Coronary artery (tissue), 2 donors: ENCODE measurements around the gene PDX1.

Experiments used
- DNase-seq: peaks from one replicate; pipeline ENCODE4 v3.0.0-alpha.2; 2017; ENCODE audit warnings: low spot score
- H3K27ac ChIP-seq, 2 donors: fragments of 200-600 bp; sonication (generic); one replicate each; pipeline ENCODE4 v1.5.1; 2016 to 2019
- H3K4me3 ChIP-seq: fragments of 200-600 bp; sonication (generic); 2 replicates; pipeline ENCODE4 v1.5.1; 2016; ENCODE audit warnings: mild to moderate bottlenecking, moderate library complexity
- CTCF ChIP-seq: fragments of 200-600 bp; sonication (generic); IDR thresholded peaks from one replicate; pipeline ENCODE4 v1.5.1; 2019; ENCODE audit warnings: antibody characterized with exemption

PDX1 gene

DNA sequence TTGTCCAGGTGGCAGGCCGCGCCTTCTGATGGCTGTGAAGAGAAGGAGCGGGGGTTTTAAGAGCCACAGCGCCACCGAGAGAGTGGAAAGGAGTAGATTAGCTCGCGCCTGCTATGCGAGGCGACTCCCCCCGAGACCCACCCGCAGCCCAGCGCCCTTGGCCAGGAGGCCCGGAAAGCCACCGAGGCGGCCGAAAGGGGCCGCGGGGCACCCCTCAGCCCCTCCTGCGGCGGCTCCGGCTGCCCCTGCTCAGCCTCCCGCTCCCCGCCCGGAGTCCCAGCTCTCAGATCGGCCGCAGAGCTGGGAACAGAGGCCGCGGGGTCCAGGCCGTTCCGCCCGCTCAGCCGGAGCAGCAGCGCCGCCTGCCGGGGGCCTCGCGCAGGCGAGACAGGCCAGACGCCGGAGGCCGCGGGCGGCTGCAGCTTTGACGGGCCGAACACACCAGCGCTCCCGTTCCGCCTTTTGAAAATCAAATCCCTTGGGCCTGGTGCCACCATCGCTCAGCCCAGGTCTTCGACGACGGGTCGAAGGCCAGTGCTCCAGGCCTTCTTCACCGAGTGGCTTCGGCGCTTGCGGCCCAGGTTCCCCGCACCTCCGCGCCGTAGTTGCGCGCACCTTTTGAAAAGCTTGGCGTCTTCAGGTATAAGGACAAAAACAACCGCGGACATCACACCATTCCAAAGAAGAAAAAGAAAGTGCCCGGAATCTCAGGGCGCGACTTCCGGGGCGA, 34.0 kb downstream of the PDX1 start:
- H3K27ac ChIP-seq: no peak overlapping the region
- peak; percentile 79 for TF ChIP-seq CTCF
- peak; percentile 71 for DNase-seq
- H3K4me3 ChIP-seq: peak overlapping the region; percentile 70

DNA sequence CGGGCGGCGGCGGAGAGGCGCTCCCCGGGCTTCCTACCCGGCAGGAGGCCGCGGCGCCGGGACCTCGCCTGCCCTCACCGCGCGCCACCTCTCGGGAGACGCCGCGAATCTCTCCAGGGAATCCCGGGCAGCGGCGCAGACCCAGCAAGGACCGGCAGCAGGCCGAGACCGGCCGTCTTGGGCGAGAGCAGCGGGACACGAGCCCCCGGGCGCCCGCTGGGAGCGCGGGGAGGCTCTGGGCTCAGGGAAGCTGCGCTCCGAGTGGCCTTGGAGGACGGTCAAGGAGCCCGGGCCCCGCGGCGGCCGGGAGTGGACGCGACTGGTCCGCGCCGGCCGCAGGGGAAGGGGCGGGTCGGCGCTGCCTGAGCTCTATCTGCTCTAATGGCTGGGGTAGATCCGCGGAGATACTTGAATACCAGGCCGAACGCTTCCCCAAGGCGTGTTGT, 34.6 kb downstream of the PDX1 start:
- peak overlapping the region; percentile 70 for H3K4me3 ChIP-seq
- no peak for DNase-seq
- H3K27ac ChIP-seq: no peak overlapping the region
- TF ChIP-seq CTCF: no peak

DNA sequence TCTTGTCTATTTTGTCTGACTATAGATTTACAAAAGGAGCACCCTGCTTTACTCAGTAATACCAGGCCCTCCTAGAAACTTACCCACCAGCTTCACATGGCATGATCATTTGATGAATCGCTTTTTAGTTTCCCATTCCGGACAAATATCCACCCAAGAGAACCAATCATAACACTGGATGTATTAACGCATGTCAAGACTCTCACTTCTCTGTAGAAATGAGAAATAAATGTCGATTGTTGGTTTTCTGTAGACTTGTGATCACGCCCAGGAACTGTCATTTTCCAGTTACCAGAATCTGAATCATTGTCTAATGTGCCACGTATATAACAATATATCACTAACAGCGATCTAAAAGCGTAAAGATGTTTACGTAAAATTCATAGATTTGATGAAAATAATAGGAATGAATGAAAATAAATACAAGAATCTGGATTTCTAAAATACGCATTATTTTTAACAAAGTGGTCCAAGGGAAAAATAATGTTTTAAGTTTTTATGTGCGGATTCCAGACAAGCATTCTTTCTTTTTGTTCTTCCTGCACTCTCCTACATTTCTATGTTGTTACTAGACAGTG, 35.3 kb downstream of the PDX1 start:
- no peak for DNase-seq
- Histone ChIP-seq H3K4me3 (no peak overlapping the region), H3K27ac (no peak overlapping the region)
- no peak for TF ChIP-seq CTCF

DNA sequence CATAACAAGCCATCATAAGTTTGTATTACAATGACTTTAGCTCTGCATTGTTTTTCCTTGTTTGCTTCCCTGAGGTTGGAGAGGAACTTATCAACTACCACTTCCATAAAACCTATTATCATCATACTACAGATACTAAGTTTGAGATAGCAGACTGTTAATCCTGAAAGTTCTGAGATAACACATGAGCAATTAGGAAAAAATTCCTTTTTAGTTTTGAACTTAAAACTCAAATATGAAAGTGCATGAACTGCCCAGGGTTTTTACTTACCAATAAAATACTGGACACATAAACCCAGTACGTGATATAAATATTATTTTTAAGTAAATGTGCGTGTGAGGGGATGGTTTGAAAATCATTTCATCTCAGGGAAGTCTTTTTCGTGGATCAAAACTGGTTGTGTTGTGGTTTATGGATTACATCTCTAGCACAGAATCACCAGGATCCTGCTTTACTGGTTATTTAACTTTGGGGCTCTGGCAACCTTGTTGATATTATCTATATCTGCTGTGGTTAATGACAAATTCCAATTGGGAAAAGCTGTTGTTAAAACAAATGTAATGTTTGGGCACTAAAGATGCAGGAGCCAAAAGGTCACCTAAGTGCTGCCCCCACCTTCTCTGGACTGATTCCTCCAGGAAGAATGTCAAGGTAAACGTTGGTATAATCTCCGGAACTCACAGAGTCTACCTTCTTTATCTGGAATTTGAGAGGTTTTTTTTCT, 36.9 kb downstream of the PDX1 start:
- no peak for TF ChIP-seq CTCF
- Histone ChIP-seq H3K4me3 (no peak overlapping the region), H3K27ac (no peak overlapping the region)
- DNase-seq: no peak

- no peak for DNase-seq
- H3K27ac ChIP-seq: no peak overlapping the region
- no peak for TF ChIP-seq CTCF
- peak overlapping the region; percentile 67 for H3K4me3 ChIP-seq
Observed at GRCh38 chr13:27959976-27960361, 40.2 kb downstream of the PDX1 start.

DNA sequence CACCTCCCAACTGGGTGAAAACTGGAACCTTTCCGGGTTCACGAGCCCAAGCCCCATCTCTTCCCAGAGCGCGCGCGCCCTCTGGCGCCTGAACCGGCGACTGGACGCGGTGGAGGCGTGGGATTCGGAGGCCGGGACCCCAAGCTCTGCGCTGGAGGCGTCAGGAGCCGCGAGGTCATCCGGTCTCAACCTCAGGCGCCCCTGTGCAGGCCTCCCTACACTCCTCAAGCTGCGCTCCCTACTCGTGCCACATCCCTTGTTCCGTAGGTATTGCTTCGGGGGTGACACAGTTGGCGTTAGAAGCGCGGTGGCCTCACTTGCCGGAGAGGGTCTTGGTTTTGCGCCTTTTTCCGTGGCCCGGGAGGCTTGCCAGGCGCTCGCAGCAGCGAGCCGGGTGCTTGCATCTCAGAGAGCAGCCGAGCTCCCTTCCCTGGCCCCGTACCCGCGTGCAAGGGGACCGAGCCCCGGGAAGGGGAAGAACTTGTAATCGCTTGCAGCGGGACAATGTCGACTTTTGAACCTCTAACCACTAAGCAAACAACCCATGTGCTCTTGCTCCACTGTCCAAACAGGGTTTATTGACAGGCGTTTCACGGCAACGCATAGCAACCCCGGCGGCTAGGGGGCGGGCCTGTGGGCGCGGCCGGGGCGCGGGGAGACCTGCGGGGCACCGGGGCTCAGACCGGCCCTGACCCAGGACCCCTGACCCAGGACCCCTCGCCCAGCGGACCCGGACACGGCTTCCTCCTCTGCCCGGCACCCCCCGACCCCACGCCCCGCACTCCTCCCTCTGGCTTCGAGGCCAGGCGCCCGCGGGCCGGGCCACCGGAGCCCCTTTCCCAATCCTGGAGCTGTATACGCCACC, 40.8 kb downstream of the PDX1 start:
- H3K27ac ChIP-seq: no peak overlapping the region
- no peak for TF ChIP-seq CTCF
- no peak for DNase-seq
- H3K4me3 ChIP-seq: peak overlapping the region; percentile 67
